K562 (cell line): Measurements from ENCODE around the gene GYG2. TPM values are rescaled to one million over a fixed set of nuclear protein-coding genes. Genes with fewer than 3 reads are reported as not detected.

Experiments
- CBX8 ChIP-seq: fragments of 200-600 bp; sonication (generic); IDR thresholded peaks from 2 replicates; pipeline ENCODE4 v1.6.1; 2012; ENCODE audit warnings: borderline replicate concordance, mixed run types, low read depth, mild to moderate bottlenecking, moderate library complexity, mixed read lengths, low read length, control low read depth, inconsistent platforms; ENCODE audit not compliant: poor library complexity, severe bottlenecking; ENCODE audit errors: extremely low read depth
- DIDO1 ChIP-seq: fragments of 450-650 bp; IDR thresholded peaks from 2 replicates; pipeline ENCODE4 v1.6.1; 2016; ENCODE audit warnings: low read depth, missing biosample characterization, missing genetic modification characterization
- JUN ChIP-seq, 2 experiments: sonication (generic) in 1 of 2; formaldehyde crosslinking in 1 of 2; IDR thresholded peaks; 2 replicates each; pipeline versions ENCODE4 v1.6.1 to v1.8.0; 2012 to 2022; ENCODE audit warnings: borderline replicate concordance in 2 of 2, mild to moderate bottlenecking in 2 of 2, improper control_type of control experiment in 1 of 2, low read depth in 1 of 2, low read length in 1 of 2, missing genetic modification reagents in 1 of 2
- KAT2B ChIP-seq: IDR thresholded peaks from one replicate; pipeline ENCODE4 v1.6.1; 2012; ENCODE audit warnings: low read depth, mild to moderate bottlenecking, control low read depth, inconsistent platforms, low read length, moderate library complexity
- KLF6 ChIP-seq: fragments of 250-450 bp; sonication (Bioruptor Pico); IDR thresholded peaks from 2 replicates; pipeline ENCODE4 v1.4.0; 2020; ENCODE audit warnings: mild to moderate bottlenecking, moderate library complexity, borderline replicate concordance
- NRF1 ChIP-seq, 2 experiments: fragments of 450-650 bp; IDR thresholded peaks in 1 of 2; conservative IDR thresholded peaks in 1 of 2; 2 replicates each; pipeline ENCODE4 v1.6.1; 2014; ENCODE audit warnings: mild to moderate bottlenecking in 2 of 2
- POU5F1 ChIP-seq: fragments of 150-350 bp; IDR thresholded peaks from 2 replicates; pipeline ENCODE4 v1.6.1; 2014; ENCODE audit warnings: borderline replicate concordance, low read length, low read depth, mild to moderate bottlenecking; ENCODE audit not compliant: partially characterized antibody
- RBM25 ChIP-seq: fragments of 200-400 bp; formaldehyde crosslinking; IDR thresholded peaks from 2 replicates; pipeline ENCODE4 v1.6.1; 2018; ENCODE audit warnings: low read length, low read depth, moderate library complexity; ENCODE audit not compliant: severe bottlenecking
- SREBF2 ChIP-seq: sonication (generic); formaldehyde crosslinking; IDR thresholded peaks from 2 replicates; pipeline ENCODE4 v1.4.0; 2020; ENCODE audit warnings: mild to moderate bottlenecking, missing genetic modification reagents
- TEAD4 ChIP-seq, 2 experiments: sonication (generic) in 1 of 2; formaldehyde crosslinking in 1 of 2; IDR thresholded peaks; 2 replicates each; pipeline versions ENCODE4 v1.6.1 to v1.8.0; 2012 to 2022; ENCODE audit warnings: borderline replicate concordance in 1 of 2, inconsistent platforms in 1 of 2, low read length in 1 of 2, mild to moderate bottlenecking in 1 of 2, missing genetic modification reagents in 1 of 2
- ZC3H8 ChIP-seq: fragments of 450-650 bp; IDR thresholded peaks from 2 replicates; pipeline ENCODE4 v1.6.1; 2017
- ZFPM2 ChIP-seq: fragments of 250-450 bp; sonication (Bioruptor Pico); IDR thresholded peaks from 2 replicates; pipeline ENCODE4 v1.5.1; 2022; ENCODE audit warnings: mild to moderate bottlenecking
- polyA plus RNA-seq, 8 experiments: library from polyadenylated mRNA; depleted of rRNA in 4 of 8; stranded (reverse) in 5 of 8; unstranded in 3 of 8; fragments of >200 nt; fragmentation: Nextera tagmentation in 2 of 8; fragmentation: Illumina TruSeq in 1 of 8; extraction: Ambion mirVana in 2 of 8; extraction: Trizol in 1 of 8; gene quantifications; 2 replicates each; pipeline versions ENCODE4 v1.2.1 to v1.2.3, GENCODE V29; 2011 to 2014; ENCODE audit warnings: inconsistent platforms in 1 of 8, missing spikeins in 1 of 8
- total RNA-seq, 7 experiments: library from RNA; depleted of rRNA in 6 of 7; stranded (reverse); fragments of >200 nt in 6 of 7; fragmentation: Illumina TruSeq in 2 of 7; extraction: Trizol in 2 of 7; gene quantifications; 2 replicates each; pipeline versions ENCODE4 v1.2.1 to v1.2.3, GENCODE V29; 2011 to 2021; ENCODE audit warnings: low replicate concordance in 1 of 7
- TF ChIP-seq, protein P1 (sequence below): fragments of 450-650 bp; IDR thresholded peaks from 2 replicates; pipeline ENCODE4 v1.6.1; 2016; ENCODE audit warnings: mild to moderate bottlenecking, moderate library complexity

Gene GYG2
- total and polyA plus RNA-seq, 9 of the 15 experiments (the other 6 are each of a cell fraction or from before 2014, with no cell fraction given), result 0.24 to 4.4 (median 2.9) TPM

DNA sequence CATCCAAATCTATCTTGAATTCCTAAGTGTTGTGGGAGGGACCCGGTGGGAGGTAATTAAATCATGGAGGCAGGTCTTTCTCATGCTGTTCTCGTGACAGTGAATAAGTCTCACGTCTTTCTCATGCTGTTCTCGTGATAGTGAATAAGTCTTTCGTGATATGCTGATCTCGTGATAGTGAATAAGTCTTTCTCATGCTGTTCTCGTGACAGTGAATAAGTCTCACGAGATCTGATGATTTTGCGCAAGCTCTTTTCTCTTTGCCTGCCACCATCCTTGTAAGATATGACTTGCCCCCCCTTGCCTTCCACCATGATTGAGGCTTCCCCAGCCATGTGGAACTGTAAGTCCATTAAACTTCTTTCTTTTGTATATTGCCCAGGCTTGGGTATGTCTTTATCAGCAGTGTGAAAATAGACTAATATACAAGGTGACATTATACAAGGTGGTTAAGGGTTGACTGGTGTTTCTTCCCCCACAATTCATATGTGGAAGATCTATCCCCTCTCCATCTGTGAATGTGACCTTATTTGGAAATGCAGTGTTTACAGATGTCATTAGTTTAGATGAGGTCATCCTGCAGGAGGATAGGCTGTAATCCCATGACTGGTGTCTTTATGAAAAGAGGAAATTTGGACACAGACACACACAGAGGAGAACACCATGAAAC, 72.8 kb downstream of the GYG2 start (continued):
- TF ChIP-seq, protein P1, sequence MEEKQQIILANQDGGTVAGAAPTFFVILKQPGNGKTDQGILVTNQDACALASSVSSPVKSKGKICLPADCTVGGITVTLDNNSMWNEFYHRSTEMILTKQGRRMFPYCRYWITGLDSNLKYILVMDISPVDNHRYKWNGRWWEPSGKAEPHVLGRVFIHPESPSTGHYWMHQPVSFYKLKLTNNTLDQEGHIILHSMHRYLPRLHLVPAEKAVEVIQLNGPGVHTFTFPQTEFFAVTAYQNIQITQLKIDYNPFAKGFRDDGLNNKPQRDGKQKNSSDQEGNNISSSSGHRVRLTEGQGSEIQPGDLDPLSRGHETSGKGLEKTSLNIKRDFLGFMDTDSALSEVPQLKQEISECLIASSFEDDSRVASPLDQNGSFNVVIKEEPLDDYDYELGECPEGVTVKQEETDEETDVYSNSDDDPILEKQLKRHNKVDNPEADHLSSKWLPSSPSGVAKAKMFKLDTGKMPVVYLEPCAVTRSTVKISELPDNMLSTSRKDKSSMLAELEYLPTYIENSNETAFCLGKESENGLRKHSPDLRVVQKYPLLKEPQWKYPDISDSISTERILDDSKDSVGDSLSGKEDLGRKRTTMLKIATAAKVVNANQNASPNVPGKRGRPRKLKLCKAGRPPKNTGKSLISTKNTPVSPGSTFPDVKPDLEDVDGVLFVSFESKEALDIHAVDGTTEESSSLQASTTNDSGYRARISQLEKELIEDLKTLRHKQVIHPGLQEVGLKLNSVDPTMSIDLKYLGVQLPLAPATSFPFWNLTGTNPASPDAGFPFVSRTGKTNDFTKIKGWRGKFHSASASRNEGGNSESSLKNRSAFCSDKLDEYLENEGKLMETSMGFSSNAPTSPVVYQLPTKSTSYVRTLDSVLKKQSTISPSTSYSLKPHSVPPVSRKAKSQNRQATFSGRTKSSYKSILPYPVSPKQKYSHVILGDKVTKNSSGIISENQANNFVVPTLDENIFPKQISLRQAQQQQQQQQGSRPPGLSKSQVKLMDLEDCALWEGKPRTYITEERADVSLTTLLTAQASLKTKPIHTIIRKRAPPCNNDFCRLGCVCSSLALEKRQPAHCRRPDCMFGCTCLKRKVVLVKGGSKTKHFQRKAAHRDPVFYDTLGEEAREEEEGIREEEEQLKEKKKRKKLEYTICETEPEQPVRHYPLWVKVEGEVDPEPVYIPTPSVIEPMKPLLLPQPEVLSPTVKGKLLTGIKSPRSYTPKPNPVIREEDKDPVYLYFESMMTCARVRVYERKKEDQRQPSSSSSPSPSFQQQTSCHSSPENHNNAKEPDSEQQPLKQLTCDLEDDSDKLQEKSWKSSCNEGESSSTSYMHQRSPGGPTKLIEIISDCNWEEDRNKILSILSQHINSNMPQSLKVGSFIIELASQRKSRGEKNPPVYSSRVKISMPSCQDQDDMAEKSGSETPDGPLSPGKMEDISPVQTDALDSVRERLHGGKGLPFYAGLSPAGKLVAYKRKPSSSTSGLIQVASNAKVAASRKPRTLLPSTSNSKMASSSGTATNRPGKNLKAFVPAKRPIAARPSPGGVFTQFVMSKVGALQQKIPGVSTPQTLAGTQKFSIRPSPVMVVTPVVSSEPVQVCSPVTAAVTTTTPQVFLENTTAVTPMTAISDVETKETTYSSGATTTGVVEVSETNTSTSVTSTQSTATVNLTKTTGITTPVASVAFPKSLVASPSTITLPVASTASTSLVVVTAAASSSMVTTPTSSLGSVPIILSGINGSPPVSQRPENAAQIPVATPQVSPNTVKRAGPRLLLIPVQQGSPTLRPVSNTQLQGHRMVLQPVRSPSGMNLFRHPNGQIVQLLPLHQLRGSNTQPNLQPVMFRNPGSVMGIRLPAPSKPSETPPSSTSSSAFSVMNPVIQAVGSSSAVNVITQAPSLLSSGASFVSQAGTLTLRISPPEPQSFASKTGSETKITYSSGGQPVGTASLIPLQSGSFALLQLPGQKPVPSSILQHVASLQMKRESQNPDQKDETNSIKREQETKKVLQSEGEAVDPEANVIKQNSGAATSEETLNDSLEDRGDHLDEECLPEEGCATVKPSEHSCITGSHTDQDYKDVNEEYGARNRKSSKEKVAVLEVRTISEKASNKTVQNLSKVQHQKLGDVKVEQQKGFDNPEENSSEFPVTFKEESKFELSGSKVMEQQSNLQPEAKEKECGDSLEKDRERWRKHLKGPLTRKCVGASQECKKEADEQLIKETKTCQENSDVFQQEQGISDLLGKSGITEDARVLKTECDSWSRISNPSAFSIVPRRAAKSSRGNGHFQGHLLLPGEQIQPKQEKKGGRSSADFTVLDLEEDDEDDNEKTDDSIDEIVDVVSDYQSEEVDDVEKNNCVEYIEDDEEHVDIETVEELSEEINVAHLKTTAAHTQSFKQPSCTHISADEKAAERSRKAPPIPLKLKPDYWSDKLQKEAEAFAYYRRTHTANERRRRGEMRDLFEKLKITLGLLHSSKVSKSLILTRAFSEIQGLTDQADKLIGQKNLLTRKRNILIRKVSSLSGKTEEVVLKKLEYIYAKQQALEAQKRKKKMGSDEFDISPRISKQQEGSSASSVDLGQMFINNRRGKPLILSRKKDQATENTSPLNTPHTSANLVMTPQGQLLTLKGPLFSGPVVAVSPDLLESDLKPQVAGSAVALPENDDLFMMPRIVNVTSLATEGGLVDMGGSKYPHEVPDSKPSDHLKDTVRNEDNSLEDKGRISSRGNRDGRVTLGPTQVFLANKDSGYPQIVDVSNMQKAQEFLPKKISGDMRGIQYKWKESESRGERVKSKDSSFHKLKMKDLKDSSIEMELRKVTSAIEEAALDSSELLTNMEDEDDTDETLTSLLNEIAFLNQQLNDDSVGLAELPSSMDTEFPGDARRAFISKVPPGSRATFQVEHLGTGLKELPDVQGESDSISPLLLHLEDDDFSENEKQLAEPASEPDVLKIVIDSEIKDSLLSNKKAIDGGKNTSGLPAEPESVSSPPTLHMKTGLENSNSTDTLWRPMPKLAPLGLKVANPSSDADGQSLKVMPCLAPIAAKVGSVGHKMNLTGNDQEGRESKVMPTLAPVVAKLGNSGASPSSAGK, result peak; percentile 10; the same call in 1 of the 2 replicates
- no peak for TF ChIP-seq KLF6 (CRISPR knock-in tag)
- no peak for TF ChIP-seq KAT2B
- no peak for TF ChIP-seq ZFPM2 (CRISPR knock-in tag)
- TF ChIP-seq RBM25, result no peak
- TF ChIP-seq NRF1 (conservative IDR thresholded peaks at IDR 0.05 in 1 of 2, IDR thresholded peaks at IDR 0.05 in 1 of 2), result no peak
- no peak for TF ChIP-seq POU5F1
- no peak; the same call in 1 of the 2 replicates for TF ChIP-seq TEAD4 (IDR thresholded peaks at IDR 0.05; ENCODE audit: low read length)
- no peak for TF ChIP-seq TEAD4 (CRISPR knock-in tag; IDR thresholded peaks at IDR 0.05; ENCODE audit: borderline replicate concordance)
- no peak for TF ChIP-seq DIDO1 (tag)
- no peak for TF ChIP-seq CBX8
- no peak for TF ChIP-seq ZC3H8
- TF ChIP-seq JUN (IDR thresholded peaks at IDR 0.05; ENCODE audit: borderline replicate concordance, low read depth, low read length), result peak; percentile 67
- TF ChIP-seq JUN (CRISPR knock-in tag; IDR thresholded peaks at IDR 0.05; ENCODE audit: borderline replicate concordance), result no peak
- no peak for TF ChIP-seq SREBF2
